Measurements from ENCODE around the gene SHISA5. TPM values are rescaled to one million over a fixed set of nuclear protein-coding genes. Genes with fewer than 3 reads are reported as not detected.

Gene SHISA5
- polyA plus RNA-seq, 3 donors: 147 to 266 (median 242) TPM

DNA sequence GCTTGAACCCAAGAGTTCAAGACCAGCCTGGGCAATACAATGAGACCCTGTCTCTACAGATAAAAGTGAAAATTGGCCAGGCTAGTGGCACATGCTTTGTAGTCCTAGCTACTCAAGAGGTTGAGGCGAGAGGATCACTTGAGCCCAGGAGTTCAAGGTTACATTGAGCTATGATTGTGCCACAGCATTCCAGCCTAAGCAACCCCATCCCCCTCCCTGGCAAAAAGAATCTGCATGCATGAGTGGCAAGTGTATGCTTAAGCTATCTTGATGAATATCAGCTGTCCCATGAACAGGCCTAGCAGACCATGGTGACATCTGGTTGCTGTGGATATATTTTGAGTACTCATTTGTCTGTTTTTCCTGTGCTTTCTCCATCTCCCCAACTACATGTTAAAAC lies 52.7 kb downstream of the SHISA5 start:
- no peak for DNase-seq
- no peak overlapping the region for H3K4me2 ChIP-seq (replicated peaks; ENCODE audit: extremely low read depth, low read length, poor library complexity, severe bottlenecking)
- WGBS (ENCODE audit: insufficient coverage): no CpG with 5 or more reads among the region's 1 CpG
- H3K36me3 ChIP-seq (replicated peaks in 1 of 2; ENCODE audit: control insufficient read depth in 1 of 2, insufficient read depth in 2 of 2, low read length in 2 of 2): peaks cover 36 to 62% of the 10 kb centered on the region in 2 donors
- Mint-ChIP-seq H3K4me1 (peaks cover 17% of the 10 kb centered on the region), H3K4me3 (no peak overlapping the region), H3K27me3 (ENCODE audit: low read depth in 3 of 3) (peaks cover 0 to 3% (median 0%) of the 10 kb centered on the region in 3 donors), H3K9me3 (peaks cover 0 to 2% (median 0%) of the 10 kb centered on the region in 7 donors), H3K36me3 (peaks cover 41 to 52% of the 10 kb centered on the region in 2 donors), H3K27ac (no peak overlapping the region)
- TF ChIP-seq, protein P1, sequence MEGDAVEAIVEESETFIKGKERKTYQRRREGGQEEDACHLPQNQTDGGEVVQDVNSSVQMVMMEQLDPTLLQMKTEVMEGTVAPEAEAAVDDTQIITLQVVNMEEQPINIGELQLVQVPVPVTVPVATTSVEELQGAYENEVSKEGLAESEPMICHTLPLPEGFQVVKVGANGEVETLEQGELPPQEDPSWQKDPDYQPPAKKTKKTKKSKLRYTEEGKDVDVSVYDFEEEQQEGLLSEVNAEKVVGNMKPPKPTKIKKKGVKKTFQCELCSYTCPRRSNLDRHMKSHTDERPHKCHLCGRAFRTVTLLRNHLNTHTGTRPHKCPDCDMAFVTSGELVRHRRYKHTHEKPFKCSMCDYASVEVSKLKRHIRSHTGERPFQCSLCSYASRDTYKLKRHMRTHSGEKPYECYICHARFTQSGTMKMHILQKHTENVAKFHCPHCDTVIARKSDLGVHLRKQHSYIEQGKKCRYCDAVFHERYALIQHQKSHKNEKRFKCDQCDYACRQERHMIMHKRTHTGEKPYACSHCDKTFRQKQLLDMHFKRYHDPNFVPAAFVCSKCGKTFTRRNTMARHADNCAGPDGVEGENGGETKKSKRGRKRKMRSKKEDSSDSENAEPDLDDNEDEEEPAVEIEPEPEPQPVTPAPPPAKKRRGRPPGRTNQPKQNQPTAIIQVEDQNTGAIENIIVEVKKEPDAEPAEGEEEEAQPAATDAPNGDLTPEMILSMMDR (IDR thresholded peaks at IDR 0.05): no peak
- intact Hi-C loops (cut with micrococcal nuclease): no loop called here
- H3K9ac ChIP-seq (ENCODE audit: insufficient read depth, low read length, poor library complexity, severe bottlenecking): no peak overlapping the region
- no peak overlapping the region for H2AFZ ChIP-seq (ENCODE audit: insufficient read depth, low read depth, low read length, poor library complexity, severe bottlenecking)
- H3K27me3 ChIP-seq (ENCODE audit: control insufficient read depth in 2 of 2, insufficient read depth in 2 of 2, low read length in 2 of 2): no peaks in the 10 kb centered on the region
- H3K4me3 ChIP-seq (replicated peaks in 1 of 3; ENCODE audit: low read depth in 2 of 3, low read length in 3 of 3): no peak overlapping the region
- H3K9me3 ChIP-seq (replicated peaks in 1 of 2; ENCODE audit: control insufficient read depth in 1 of 2, insufficient read depth in 1 of 2, low read length in 2 of 2): no peaks in the 10 kb centered on the region
- no peaks in the 10 kb centered on the region for H4K20me1 ChIP-seq (ENCODE audit: insufficient read depth, low read length)
- peaks cover 12 to 14% of the 10 kb centered on the region in 2 donors for H3K4me1 ChIP-seq (ENCODE audit: control insufficient read depth in 1 of 2, insufficient read depth in 2 of 2, low read length in 2 of 2)
- H3K27ac ChIP-seq (ENCODE audit: low read depth in 1 of 2, low read length in 2 of 2): no peak overlapping the region
- peaks cover 19% of the 10 kb centered on the region for H3K79me2 ChIP-seq (ENCODE audit: insufficient read depth, low read length)

DNA sequence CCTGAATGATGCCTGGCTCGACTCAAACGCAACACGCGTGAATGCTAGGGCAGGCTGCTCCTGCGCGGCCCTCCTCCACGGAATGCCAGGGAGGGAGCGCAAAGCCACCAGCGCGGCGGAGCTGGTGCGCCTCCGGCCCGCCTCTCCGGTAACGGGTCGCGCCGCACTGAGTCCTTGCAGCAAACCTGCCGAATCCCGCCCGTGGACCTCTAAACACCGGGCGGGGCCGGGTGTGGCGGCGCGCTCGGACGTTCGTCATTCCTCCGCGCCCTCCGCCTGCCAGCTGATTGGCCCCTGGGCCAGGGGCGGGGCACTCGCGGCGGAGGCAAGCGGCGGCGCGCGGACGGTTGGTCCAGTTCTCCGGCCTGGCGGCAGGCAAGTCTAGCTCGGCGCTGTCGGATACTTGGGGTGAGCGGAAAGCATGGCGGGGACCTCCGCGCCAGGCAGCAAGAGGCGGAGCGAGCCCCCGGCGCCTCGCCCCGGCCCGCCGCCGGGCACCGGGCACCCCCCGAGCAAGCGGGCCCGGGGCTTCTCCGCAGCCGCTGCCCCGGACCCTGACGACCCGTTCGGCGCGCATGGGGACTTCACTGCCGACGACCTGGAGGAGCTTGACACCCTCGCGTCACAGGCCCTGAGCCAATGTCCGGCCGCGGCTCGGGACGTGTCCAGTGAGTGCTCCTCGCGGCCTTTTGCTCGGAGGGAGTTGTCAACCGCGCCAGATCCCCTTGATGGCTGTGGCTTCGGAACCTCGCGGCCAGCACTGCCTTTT lies 57.4 kb downstream of the SHISA5 start, which contains the start of gene ATRIP:
TSS of gene ATRIP (plus strand) at position 313 of the 769 bp plus-strand sequence. CDS start at position 422, 109 bp downstream.
- no peaks in the 10 kb centered on the region for H3K27me3 ChIP-seq (ENCODE audit: control insufficient read depth in 2 of 2, insufficient read depth in 2 of 2, low read length in 2 of 2)
- under 1% methylated on average over 91 of the region's 91 CpGs for WGBS (ENCODE audit: insufficient coverage)
- peaks cover 34% of the 10 kb centered on the region for H3K79me2 ChIP-seq (ENCODE audit: insufficient read depth, low read length)
- peak within 1 kb of the TSS; percentile 67 to 89 for H3K27ac ChIP-seq (ENCODE audit: low read depth in 1 of 2, low read length in 2 of 2)
- peak within 1 kb of the TSS; percentile 82 for H3K9ac ChIP-seq (ENCODE audit: insufficient read depth, low read length, poor library complexity, severe bottlenecking)
- Mint-ChIP-seq H3K36me3 (peaks cover 18 to 39% of the 10 kb centered on the region in 2 donors), H3K9me3 (peaks cover 0 to 2% (median 0%) of the 10 kb centered on the region in 7 donors), H3K4me3 (peak within 1 kb of the TSS; percentile 81 to 94), H3K4me1 (peaks cover 26% of the 10 kb centered on the region), H3K27me3 (ENCODE audit: low read depth in 3 of 3) (peaks cover 0 to 5% (median 0%) of the 10 kb centered on the region in 3 donors), H3K27ac (peak within 1 kb of the TSS; percentile 88 to 98 (median 93))
- peak within 1 kb of the TSS; percentile 77 for H3K4me2 ChIP-seq (replicated peaks; ENCODE audit: extremely low read depth, low read length, poor library complexity, severe bottlenecking)
- DNase-seq: peak; percentile 80 to 85 (median 84)
- peak within 1 kb of the TSS; percentile 96 for H2AFZ ChIP-seq (ENCODE audit: insufficient read depth, low read depth, low read length, poor library complexity, severe bottlenecking)
- intact Hi-C loops (cut with micrococcal nuclease): loop anchor here in 1 of 2 donors (10.0 kb wide), 3 partner anchors 262 to 1162 kb away; partner anchors contain the start of genes CDC25A, KIF9, KLHL18 and SMARCC1
- peaks cover 21 to 47% of the 10 kb centered on the region in 2 donors for H3K36me3 ChIP-seq (replicated peaks in 1 of 2; ENCODE audit: control insufficient read depth in 1 of 2, insufficient read depth in 2 of 2, low read length in 2 of 2)
- TF ChIP-seq, protein P1 (IDR thresholded peaks at IDR 0.05): no peak
- H3K4me3 ChIP-seq (replicated peaks in 1 of 3; ENCODE audit: low read depth in 2 of 3, low read length in 3 of 3): peak within 1 kb of the TSS; percentile 55 to 83 (median 67)
- peaks cover 4% of the 10 kb centered on the region for H4K20me1 ChIP-seq (ENCODE audit: insufficient read depth, low read length)
- peaks cover 22 to 27% of the 10 kb centered on the region in 2 donors for H3K4me1 ChIP-seq (ENCODE audit: control insufficient read depth in 1 of 2, insufficient read depth in 2 of 2, low read length in 2 of 2)
- H3K9me3 ChIP-seq (replicated peaks in 1 of 2; ENCODE audit: control insufficient read depth in 1 of 2, insufficient read depth in 1 of 2, low read length in 2 of 2): no peaks in the 10 kb centered on the region

All from CD14-positive monocyte (primary cell).